ENCODE data around the gene PDXDC1. TPM values are rescaled to one million over a fixed set of nuclear protein-coding genes. Genes with fewer than 3 reads are reported as not detected.
"Not testable (repeated sequence)": the region's sequence is repeated elsewhere in the genome, so short reads cannot be mapped to it uniquely, and the experiment has no call there.

The PDXDC1 gene
- total RNA-seq, 1 donor from 2014 or later, result 58.3 TPM

GRCh38 chr16:15032547-15033308, 57.9 kb downstream of the PDXDC1 start:
- FAIRE-seq (no peak), DNase-seq (ENCODE audit: low spot score in 2 of 2) (no peak)

GRCh38 chr16:15033309-15033707, 58.5 kb downstream of the PDXDC1 start:
- FAIRE-seq (no peak), DNase-seq (ENCODE audit: low spot score in 2 of 2) (no peak)

- FAIRE-seq (no peak), DNase-seq (ENCODE audit: low spot score in 2 of 2) (no peak)
Observed at GRCh38 chr16:15034266-15035162, 59.7 kb downstream of the PDXDC1 start.

- DNase-seq (ENCODE audit: low spot score in 2 of 2), result no peak
- no peak for FAIRE-seq
Observed at GRCh38 chr16:15035163-15035729, 60.4 kb downstream of the PDXDC1 start.

- FAIRE-seq (no peak), DNase-seq (ENCODE audit: low spot score in 2 of 2) (no peak)
Observed at GRCh38 chr16:15037003-15037402, 62.2 kb downstream of the PDXDC1 start.

- DNase-seq (ENCODE audit: low spot score in 2 of 2), result no peak
- FAIRE-seq, result no peak
Observed at GRCh38 chr16:15037745-15038144, 62.9 kb downstream of the PDXDC1 start.

GRCh38 chr16:15038689-15039088, 63.9 kb downstream of the PDXDC1 start:
- no peak for DNase-seq (ENCODE audit: low spot score in 2 of 2)
- no peak for FAIRE-seq

GRCh38 chr16:15041271-15042004, 66.6 kb downstream of the PDXDC1 start:
- FAIRE-seq (no peak), DNase-seq (ENCODE audit: low spot score in 2 of 2) (peak; percentile 41 to 64)

GRCh38 chr16:15043344-15043743, 68.5 kb downstream of the PDXDC1 start:
- DNase-seq (ENCODE audit: low spot score in 2 of 2) (no peak), FAIRE-seq (no peak)

GRCh38 chr16:15044286-15044685, 69.5 kb downstream of the PDXDC1 start:
- DNase-seq (ENCODE audit: low spot score in 2 of 2) (no peak), FAIRE-seq (no peak)

GRCh38 chr16:15045270-15045669, 70.4 kb downstream of the PDXDC1 start:
- not testable (repeated sequence) for DNase-seq (ENCODE audit: low spot score in 2 of 2); FAIRE-seq

- DNase-seq (ENCODE audit: low spot score in 2 of 2) (no peak), FAIRE-seq (no peak)
Observed at GRCh38 chr16:15046692-15047376, 72.0 kb downstream of the PDXDC1 start.

GRCh38 chr16:15049581-15050180, 74.9 kb downstream of the PDXDC1 start:
- DNase-seq (ENCODE audit: low spot score in 2 of 2) (no peak), FAIRE-seq (no peak)

GRCh38 chr16:15050440-15050839, 75.6 kb downstream of the PDXDC1 start:
- not testable (repeated sequence) for FAIRE-seq; DNase-seq (ENCODE audit: low spot score in 2 of 2)

GRCh38 chr16:15051387-15051951, 76.6 kb downstream of the PDXDC1 start:
- FAIRE-seq (no peak), DNase-seq (ENCODE audit: low spot score in 2 of 2) (no peak)

- no peak for FAIRE-seq
Observed at GRCh38 chr16:15052747-15053476, 78.1 kb downstream of the PDXDC1 start.

GRCh38 chr16:15053904-15054303, 79.1 kb downstream of the PDXDC1 start:
- FAIRE-seq (no peak), DNase-seq (ENCODE audit: low spot score in 2 of 2) (no peak)

More at GRCh38 chr16:15052747-15053476, 78.1 kb downstream of the PDXDC1 start:
- DNase-seq (ENCODE audit: low spot score in 2 of 2), result no peak

- no peak for FAIRE-seq
- DNase-seq (ENCODE audit: low spot score in 2 of 2), result no peak
Observed at GRCh38 chr16:15054357-15055140, 79.7 kb downstream of the PDXDC1 start.
